ENCODE results near the gene GTF2F2. TPM values are rescaled to one million over a fixed set of nuclear protein-coding genes. Genes with fewer than 3 reads are reported as not detected.
A peak's percentile ranks its signal among the peaks of the same experiment; 100 is the strongest.

GTF2F2 gene
- total RNA-seq, 1 experiment from 2014 or later = 33.8 TPM

DNA sequence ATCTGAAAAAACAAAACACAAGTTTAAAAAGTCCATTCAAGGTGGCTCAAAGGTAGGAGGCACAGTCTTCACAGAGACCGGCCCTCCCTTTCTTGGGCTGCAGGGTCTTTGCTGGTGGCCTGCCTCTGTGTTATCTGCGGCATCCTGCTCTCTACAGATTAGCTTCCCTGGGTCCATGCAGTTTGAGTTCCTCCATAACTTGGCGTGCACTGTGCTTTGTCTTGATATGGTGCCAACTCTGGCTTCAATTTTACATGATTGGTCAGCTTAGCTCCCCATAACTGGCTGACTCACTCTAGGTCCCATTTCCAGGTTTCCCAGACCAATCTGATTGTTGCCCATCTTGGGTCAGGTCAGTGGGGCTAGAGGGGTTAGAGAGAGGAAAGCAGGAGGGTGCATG lies 178.9 kb downstream of the GTF2F2 start:
- H3K36me3 Mint-ChIP-seq = no peaks in the 10 kb centered on the region
- H3K4me3 Mint-ChIP-seq = no peak overlapping the region
- no peak overlapping the region for H3K27ac Mint-ChIP-seq
- H3K4me1 Mint-ChIP-seq = peaks cover 21% of the 10 kb centered on the region
- 0 out of 2 replicates have a peak, but pooled peaks have one; percentile 10 for ATAC-seq
- no peaks in the 10 kb centered on the region for H3K9me3 Mint-ChIP-seq
- CTCF ChIA-PET = interaction anchor here (0.8 to 1.2 kb wide), 2 partner anchors 18 to 252 kb away, joined by 4 to 5 read pairs; no protein-coding TSS in a partner anchor
- POLR2A ChIA-PET = no interaction called here
- H3K27me3 Mint-ChIP-seq (ENCODE audit: low read depth) = no peaks in the 10 kb centered on the region
- DNase-seq (ENCODE audit: low spot score) = no peak
- TF ChIP-seq, protein P1, sequence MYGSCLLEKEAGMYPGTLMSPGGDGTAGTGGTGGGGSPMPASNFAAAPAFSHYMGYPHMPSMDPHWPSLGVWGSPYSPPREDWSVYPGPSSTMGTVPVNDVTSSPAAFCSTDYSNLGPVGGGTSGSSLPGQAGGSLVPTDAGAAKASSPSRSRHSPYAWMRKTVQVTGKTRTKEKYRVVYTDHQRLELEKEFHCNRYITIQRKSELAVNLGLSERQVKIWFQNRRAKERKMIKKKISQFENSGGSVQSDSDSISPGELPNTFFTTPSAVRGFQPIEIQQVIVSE (CRISPR knock-in tag; IDR thresholded peaks at IDR 0.05; ENCODE audit: borderline replicate concordance) = no peak

DNA sequence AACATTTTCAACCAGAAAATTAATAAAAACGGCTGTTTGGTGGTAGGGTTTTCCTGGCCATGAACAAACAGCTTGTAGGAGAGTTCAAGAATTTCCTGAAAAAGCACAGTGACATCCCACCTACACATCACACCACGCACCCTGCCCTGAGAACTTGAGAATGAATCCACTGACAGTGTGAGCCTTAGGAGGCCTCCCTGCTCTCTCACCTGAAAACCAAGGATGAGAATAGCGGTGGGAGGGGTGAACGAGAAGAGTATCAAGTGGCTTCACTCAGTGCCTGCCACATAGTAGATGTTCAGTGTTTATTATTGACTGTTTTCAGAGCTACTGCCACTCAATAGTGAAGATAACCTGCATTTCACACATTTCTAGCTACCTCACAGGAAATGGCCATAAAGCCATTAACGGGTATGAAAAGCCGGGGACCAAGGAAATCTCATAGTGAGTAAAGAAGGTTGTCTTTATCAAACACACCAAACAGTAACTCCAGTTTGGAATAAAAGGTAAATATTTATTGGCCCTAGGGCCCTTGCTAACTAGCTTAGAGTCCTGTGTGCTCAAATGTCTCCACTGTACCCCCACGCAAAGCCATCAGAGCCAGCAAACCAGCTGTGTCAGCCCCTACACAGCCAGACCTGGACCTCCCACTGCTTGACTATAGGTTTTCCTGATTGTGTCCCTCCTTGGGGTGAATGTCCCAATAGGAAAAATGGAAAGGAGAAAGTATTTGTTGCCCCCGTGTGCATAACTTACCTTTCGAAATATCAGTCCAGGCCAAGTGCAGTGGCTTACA lies 180.1 kb downstream of the GTF2F2 start:
- ChIA-PET POLR2A (no interaction called here), CTCF (interaction anchor here (0.6 to 1.2 kb wide), 2 partner anchors 19 to 71 kb away, joined by 3 to 4 read pairs; no protein-coding TSS in a partner anchor)
- no peak for TF ChIP-seq CREM (CRISPR knock-in tag; IDR thresholded peaks at IDR 0.05)
- TF ChIP-seq JUN (CRISPR knock-in tag; IDR thresholded peaks at IDR 0.05) = no peak
- no peak for TF ChIP-seq ZNF416 (CRISPR knock-in tag; IDR thresholded peaks at IDR 0.05)
- no peak for TF ChIP-seq NFYB (CRISPR knock-in tag; conservative IDR thresholded peaks at IDR 0.05; ENCODE audit: low read depth)
- TF ChIP-seq, protein P2, sequence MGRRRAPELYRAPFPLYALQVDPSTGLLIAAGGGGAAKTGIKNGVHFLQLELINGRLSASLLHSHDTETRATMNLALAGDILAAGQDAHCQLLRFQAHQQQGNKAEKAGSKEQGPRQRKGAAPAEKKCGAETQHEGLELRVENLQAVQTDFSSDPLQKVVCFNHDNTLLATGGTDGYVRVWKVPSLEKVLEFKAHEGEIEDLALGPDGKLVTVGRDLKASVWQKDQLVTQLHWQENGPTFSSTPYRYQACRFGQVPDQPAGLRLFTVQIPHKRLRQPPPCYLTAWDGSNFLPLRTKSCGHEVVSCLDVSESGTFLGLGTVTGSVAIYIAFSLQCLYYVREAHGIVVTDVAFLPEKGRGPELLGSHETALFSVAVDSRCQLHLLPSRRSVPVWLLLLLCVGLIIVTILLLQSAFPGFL (CRISPR knock-in tag; IDR thresholded peaks at IDR 0.05; ENCODE audit: borderline replicate concordance) = no peak
- no peak for TF ChIP-seq ZNF671 (CRISPR knock-in tag; IDR thresholded peaks at IDR 0.05)
- TF ChIP-seq, protein P3, sequence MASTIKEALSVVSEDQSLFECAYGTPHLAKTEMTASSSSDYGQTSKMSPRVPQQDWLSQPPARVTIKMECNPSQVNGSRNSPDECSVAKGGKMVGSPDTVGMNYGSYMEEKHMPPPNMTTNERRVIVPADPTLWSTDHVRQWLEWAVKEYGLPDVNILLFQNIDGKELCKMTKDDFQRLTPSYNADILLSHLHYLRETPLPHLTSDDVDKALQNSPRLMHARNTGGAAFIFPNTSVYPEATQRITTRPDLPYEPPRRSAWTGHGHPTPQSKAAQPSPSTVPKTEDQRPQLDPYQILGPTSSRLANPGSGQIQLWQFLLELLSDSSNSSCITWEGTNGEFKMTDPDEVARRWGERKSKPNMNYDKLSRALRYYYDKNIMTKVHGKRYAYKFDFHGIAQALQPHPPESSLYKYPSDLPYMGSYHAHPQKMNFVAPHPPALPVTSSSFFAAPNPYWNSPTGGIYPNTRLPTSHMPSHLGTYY (CRISPR knock-in tag; IDR thresholded peaks at IDR 0.05) = no peak
- no peak for TF ChIP-seq SOX15 (CRISPR knock-in tag; IDR thresholded peaks at IDR 0.05)
- TF ChIP-seq, protein P4, sequence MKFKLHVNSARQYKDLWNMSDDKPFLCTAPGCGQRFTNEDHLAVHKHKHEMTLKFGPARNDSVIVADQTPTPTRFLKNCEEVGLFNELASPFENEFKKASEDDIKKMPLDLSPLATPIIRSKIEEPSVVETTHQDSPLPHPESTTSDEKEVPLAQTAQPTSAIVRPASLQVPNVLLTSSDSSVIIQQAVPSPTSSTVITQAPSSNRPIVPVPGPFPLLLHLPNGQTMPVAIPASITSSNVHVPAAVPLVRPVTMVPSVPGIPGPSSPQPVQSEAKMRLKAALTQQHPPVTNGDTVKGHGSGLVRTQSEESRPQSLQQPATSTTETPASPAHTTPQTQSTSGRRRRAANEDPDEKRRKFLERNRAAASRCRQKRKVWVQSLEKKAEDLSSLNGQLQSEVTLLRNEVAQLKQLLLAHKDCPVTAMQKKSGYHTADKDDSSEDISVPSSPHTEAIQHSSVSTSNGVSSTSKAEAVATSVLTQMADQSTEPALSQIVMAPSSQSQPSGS (CRISPR knock-in tag; IDR thresholded peaks at IDR 0.05; ENCODE audit: borderline replicate concordance, low read depth) = no peak
- no peak for TF ChIP-seq FOXK1 (CRISPR knock-in tag; IDR thresholded peaks at IDR 0.05)
- TF ChIP-seq GRHL2 (CRISPR knock-in tag; IDR thresholded peaks at IDR 0.05; ENCODE audit: insufficient replicate concordance, severe bottlenecking) = no peak
- TF ChIP-seq, protein P5, sequence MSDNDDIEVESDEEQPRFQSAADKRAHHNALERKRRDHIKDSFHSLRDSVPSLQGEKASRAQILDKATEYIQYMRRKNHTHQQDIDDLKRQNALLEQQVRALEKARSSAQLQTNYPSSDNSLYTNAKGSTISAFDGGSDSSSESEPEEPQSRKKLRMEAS (CRISPR knock-in tag; IDR thresholded peaks at IDR 0.05) = no peak
- no peak for TF ChIP-seq MYBL2 (CRISPR knock-in tag; IDR thresholded peaks at IDR 0.05)
- TF ChIP-seq, protein P6, sequence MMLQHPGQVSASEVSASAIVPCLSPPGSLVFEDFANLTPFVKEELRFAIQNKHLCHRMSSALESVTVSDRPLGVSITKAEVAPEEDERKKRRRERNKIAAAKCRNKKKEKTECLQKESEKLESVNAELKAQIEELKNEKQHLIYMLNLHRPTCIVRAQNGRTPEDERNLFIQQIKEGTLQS (CRISPR knock-in tag; conservative IDR thresholded peaks at IDR 0.05) = no peak
- TF ChIP-seq, protein P7, sequence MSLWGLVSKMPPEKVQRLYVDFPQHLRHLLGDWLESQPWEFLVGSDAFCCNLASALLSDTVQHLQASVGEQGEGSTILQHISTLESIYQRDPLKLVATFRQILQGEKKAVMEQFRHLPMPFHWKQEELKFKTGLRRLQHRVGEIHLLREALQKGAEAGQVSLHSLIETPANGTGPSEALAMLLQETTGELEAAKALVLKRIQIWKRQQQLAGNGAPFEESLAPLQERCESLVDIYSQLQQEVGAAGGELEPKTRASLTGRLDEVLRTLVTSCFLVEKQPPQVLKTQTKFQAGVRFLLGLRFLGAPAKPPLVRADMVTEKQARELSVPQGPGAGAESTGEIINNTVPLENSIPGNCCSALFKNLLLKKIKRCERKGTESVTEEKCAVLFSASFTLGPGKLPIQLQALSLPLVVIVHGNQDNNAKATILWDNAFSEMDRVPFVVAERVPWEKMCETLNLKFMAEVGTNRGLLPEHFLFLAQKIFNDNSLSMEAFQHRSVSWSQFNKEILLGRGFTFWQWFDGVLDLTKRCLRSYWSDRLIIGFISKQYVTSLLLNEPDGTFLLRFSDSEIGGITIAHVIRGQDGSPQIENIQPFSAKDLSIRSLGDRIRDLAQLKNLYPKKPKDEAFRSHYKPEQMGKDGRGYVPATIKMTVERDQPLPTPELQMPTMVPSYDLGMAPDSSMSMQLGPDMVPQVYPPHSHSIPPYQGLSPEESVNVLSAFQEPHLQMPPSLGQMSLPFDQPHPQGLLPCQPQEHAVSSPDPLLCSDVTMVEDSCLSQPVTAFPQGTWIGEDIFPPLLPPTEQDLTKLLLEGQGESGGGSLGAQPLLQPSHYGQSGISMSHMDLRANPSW (CRISPR knock-in tag; conservative IDR thresholded peaks at IDR 0.05; ENCODE audit: low read depth) = no peak
- TF ChIP-seq, protein P8, sequence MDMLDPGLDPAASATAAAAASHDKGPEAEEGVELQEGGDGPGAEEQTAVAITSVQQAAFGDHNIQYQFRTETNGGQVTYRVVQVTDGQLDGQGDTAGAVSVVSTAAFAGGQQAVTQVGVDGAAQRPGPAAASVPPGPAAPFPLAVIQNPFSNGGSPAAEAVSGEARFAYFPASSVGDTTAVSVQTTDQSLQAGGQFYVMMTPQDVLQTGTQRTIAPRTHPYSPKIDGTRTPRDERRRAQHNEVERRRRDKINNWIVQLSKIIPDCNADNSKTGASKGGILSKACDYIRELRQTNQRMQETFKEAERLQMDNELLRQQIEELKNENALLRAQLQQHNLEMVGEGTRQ (CRISPR knock-in tag; IDR thresholded peaks at IDR 0.05) = no peak
- TF ChIP-seq KAT7 (CRISPR knock-in tag; IDR thresholded peaks at IDR 0.05; ENCODE audit: borderline replicate concordance) = no peak
- Mint-ChIP-seq H3K9me3 (no peaks in the 10 kb centered on the region), H3K4me3 (no peak overlapping the region), H3K36me3 (no peaks in the 10 kb centered on the region), H3K27me3 (ENCODE audit: low read depth) (no peaks in the 10 kb centered on the region), H3K27ac (no peak overlapping the region), H3K4me1 (peaks cover 24% of the 10 kb centered on the region)
- DNase-seq (ENCODE audit: low spot score) (no peak), ATAC-seq (no peak; the same call in 1 of the 2 replicates)

Measured in WTC11 (cell line).